ENCODE results near the gene ODC1.

The ODC1 gene

DNA sequence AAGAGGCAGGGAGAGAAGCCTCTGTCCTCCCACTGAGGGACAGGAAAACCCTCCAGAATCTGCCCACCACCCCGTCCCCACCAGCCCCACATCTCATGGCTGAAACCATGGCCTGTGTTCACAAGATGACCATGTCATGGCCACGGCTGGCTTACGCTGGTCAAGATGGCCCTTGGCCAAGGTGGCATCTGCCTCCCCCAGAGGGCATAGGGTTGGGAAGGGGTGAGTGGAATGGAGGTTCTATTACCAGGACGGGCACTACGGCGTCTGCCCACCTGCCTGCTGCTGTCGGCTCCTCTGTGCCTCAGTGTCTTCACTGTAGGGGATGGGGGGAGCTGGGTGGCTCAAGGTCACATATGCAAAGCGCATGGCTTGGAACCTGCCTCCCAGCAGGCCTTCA, 19.8 kb downstream of the ODC1 start:
- Histone ChIP-seq H3K27ac (ENCODE audit: extremely low read depth, low read depth, low read length) (no peak overlapping the region), H3K36me3 (ENCODE audit: control insufficient read depth in 2 of 2, insufficient read depth in 1 of 2, low read length in 2 of 2) (peaks cover 0 to 2% of the 10 kb centered on the region in 2 experiments; a peak in 1 of 3 replicates), H3K4me3 (ENCODE audit: low read depth, low read length) (no peak overlapping the region), H3K9me3 (ENCODE audit: control insufficient read depth, insufficient read depth, low read depth, low read length) (no peaks in the 10 kb centered on the region), H3K4me1 (ENCODE audit: control insufficient read depth, insufficient read depth, low read length) (no peaks in the 10 kb centered on the region)
- ChIA-PET CTCF (interaction anchor here (0.6 kb wide), 1 partner anchor 1258 kb away, joined by 3 read pairs; no protein-coding TSS in a partner anchor), POLR2A (interaction anchor here (0.8 kb wide), 1 partner anchor 11 kb away, joined by 3 read pairs; no protein-coding TSS in a partner anchor)
- no peak for TF ChIP-seq BCL11A (tag by site-specific recombination; IDR thresholded peaks at IDR 0.05; ENCODE audit: low read depth)

GRCh38 chr2:10427618-10427949, 20.5 kb downstream of the ODC1 start:
- Histone ChIP-seq H3K27ac (ENCODE audit: extremely low read depth, low read depth, low read length) (no peak overlapping the region), H3K9me3 (ENCODE audit: control insufficient read depth, insufficient read depth, low read depth, low read length) (no peaks in the 10 kb centered on the region), H3K36me3 (ENCODE audit: control insufficient read depth in 2 of 2, insufficient read depth in 1 of 2, low read length in 2 of 2) (peaks cover 0 to 4% of the 10 kb centered on the region in 2 experiments; a peak in 1 of 3 replicates), H3K4me1 (ENCODE audit: control insufficient read depth, insufficient read depth, low read length) (no peaks in the 10 kb centered on the region), H3K4me3 (ENCODE audit: low read depth, low read length) (no peak overlapping the region)
- TF ChIP-seq ZNF843 (tag by site-specific recombination; IDR thresholded peaks at IDR 0.05) (no peak), ZNF610 (tag by site-specific recombination; IDR thresholded peaks at IDR 0.05; ENCODE audit: borderline replicate concordance) (no peak), ZNF214 (tag by site-specific recombination; IDR thresholded peaks at IDR 0.05; ENCODE audit: borderline replicate concordance) (no peak), ZSCAN23 (tag by site-specific recombination; IDR thresholded peaks at IDR 0.05) (no peak), ZNF416 (tag by site-specific recombination; IDR thresholded peaks at IDR 0.05) (no peak), ZFP3 (tag by site-specific recombination; IDR thresholded peaks at IDR 0.05; ENCODE audit: low read depth) (no peak), PRDM1 (tag by site-specific recombination; IDR thresholded peaks at IDR 0.05) (no peak)
- ChIA-PET POLR2A (no interaction called here), CTCF (no interaction called here)

GRCh38 chr2:10426726-10427617, 21.2 kb downstream of the ODC1 start:
- Histone ChIP-seq H3K27ac (ENCODE audit: extremely low read depth, low read depth, low read length) (no peak overlapping the region), H3K4me3 (ENCODE audit: low read depth, low read length) (no peak overlapping the region), H3K36me3 (ENCODE audit: control insufficient read depth in 2 of 2, insufficient read depth in 1 of 2, low read length in 2 of 2) (peaks cover 0 to 4% of the 10 kb centered on the region in 2 experiments; a peak in 1 of 3 replicates), H3K9me3 (ENCODE audit: control insufficient read depth, insufficient read depth, low read depth, low read length) (no peaks in the 10 kb centered on the region), H3K4me1 (ENCODE audit: control insufficient read depth, insufficient read depth, low read length) (no peaks in the 10 kb centered on the region)
- ChIA-PET CTCF (interaction anchor here (0.7 to 1.6 kb wide), 4 partner anchors 8 to 773 kb away, joined by 3 to 6 read pairs (median 4); no protein-coding TSS in a partner anchor), POLR2A (no interaction called here)
- no peak for TF ChIP-seq ZNF202 (tag by site-specific recombination; IDR thresholded peaks at IDR 0.05; ENCODE audit: borderline replicate concordance)
- TF ChIP-seq, protein P1, sequence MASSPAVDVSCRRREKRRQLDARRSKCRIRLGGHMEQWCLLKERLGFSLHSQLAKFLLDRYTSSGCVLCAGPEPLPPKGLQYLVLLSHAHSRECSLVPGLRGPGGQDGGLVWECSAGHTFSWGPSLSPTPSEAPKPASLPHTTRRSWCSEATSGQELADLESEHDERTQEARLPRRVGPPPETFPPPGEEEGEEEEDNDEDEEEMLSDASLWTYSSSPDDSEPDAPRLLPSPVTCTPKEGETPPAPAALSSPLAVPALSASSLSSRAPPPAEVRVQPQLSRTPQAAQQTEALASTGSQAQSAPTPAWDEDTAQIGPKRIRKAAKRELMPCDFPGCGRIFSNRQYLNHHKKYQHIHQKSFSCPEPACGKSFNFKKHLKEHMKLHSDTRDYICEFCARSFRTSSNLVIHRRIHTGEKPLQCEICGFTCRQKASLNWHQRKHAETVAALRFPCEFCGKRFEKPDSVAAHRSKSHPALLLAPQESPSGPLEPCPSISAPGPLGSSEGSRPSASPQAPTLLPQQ (tag by site-specific recombination; IDR thresholded peaks at IDR 0.05): no peak
- TF ChIP-seq, protein P2, sequence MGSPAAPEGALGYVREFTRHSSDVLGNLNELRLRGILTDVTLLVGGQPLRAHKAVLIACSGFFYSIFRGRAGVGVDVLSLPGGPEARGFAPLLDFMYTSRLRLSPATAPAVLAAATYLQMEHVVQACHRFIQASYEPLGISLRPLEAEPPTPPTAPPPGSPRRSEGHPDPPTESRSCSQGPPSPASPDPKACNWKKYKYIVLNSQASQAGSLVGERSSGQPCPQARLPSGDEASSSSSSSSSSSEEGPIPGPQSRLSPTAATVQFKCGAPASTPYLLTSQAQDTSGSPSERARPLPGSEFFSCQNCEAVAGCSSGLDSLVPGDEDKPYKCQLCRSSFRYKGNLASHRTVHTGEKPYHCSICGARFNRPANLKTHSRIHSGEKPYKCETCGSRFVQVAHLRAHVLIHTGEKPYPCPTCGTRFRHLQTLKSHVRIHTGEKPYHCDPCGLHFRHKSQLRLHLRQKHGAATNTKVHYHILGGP (tag by site-specific recombination; IDR thresholded peaks at IDR 0.05): no peak
- no peak for TF ChIP-seq PRDM2 (tag by site-specific recombination; IDR thresholded peaks at IDR 0.05; ENCODE audit: borderline replicate concordance)
